Measurements from ENCODE around the gene RXFP4. TPM values are rescaled to one million over a fixed set of nuclear protein-coding genes. Genes with fewer than 3 reads are reported as not detected.

Gene RXFP4
- total RNA-seq, 1 experiment from 2014 or later, result not detected

- peak within 1 kb of the TSS; percentile 79 for H3K27ac ChIP-seq (ENCODE audit: low read length)
- intact Hi-C loops (cut with micrococcal nuclease), result loop anchor here (1.0 to 5.0 kb wide), 3 partner anchors 77 to 187 kb away; partner anchors contain the start of genes GON4L, LAMTOR2 and SYT11
- DNase-seq (peak; percentile 100), ATAC-seq (peak; percentile 76)
- CTCF ChIA-PET, result interaction anchor here (0.7 kb wide), 1 partner anchor 55 kb away, joined by 3 read pairs; no protein-coding TSS in a partner anchor
- BruUV-seq (replicated peaks), result no TSS peak
- H3K9ac ChIP-seq (ENCODE audit: low read length), result peak within 1 kb of the TSS; percentile 97
- H3K79me2 ChIP-seq (ENCODE audit: low read length), result peaks cover 54% of the 10 kb centered on the region
- TF ChIP-seq CTCF (conservative IDR thresholded peaks at IDR 0.05; ENCODE audit: low read depth, low read length) (no peak), EZH2 (IDR thresholded peaks at IDR 0.05; ENCODE audit: low read length, unreplicated experiment) (no peak), EZH2phosphoT487 (IDR thresholded peaks at IDR 0.05; ENCODE audit: borderline replicate concordance, low read length) (no peak)
- peak within 1 kb of the TSS; percentile 80 for H3K4me3 ChIP-seq (ENCODE audit: low read length)
- H3K27me3 ChIP-seq (ENCODE audit: low read length), result no peaks in the 10 kb centered on the region
- H3F3A ChIP-seq (ENCODE audit: low read length, unreplicated experiment), result peaks cover 21% of the 10 kb centered on the region
- H3K4me1 ChIP-seq (ENCODE audit: insufficient read depth, low read length), result peaks cover 40% of the 10 kb centered on the region
- H2AFZ ChIP-seq (ENCODE audit: low read length), result peak within 1 kb of the TSS; percentile 79
- H3K9me3 ChIP-seq (ENCODE audit: low read length), result no peaks in the 10 kb centered on the region
- H4K20me1 ChIP-seq (ENCODE audit: low read length), result peaks cover 32% of the 10 kb centered on the region
- POLR2A ChIA-PET (ENCODE audit: unreplicated experiment), result interaction anchor here (1.4 to 1.5 kb wide), 2 partner anchors 42 to 49 kb away, joined by 6 to 8 read pairs; no protein-coding TSS in a partner anchor
- H3K36me3 ChIP-seq (ENCODE audit: low read depth, low read length), result peaks cover 33% of the 10 kb centered on the region
- H3K4me2 ChIP-seq (ENCODE audit: low read length), result peak within 1 kb of the TSS; percentile 88
- no peaks in the 10 kb centered on the region for H3K9me2 ChIP-seq (replicated peaks; ENCODE audit: low read length)
These were observed 7.1 kb upstream of the RXFP4 start, which contains the start of gene KHDC4 for GRCh38 chr1:155934097-155934935. Gene KHDC4 (minus strand): TSS chr1:155934413. CDS start chr1:155934373, 40 bp downstream.

- H4K20me1 ChIP-seq (ENCODE audit: low read length), result peaks cover 27% of the 10 kb centered on the region
- peak overlapping the region; percentile 97 for H3K9ac ChIP-seq (ENCODE audit: low read length)
- peak overlapping the region; percentile 80 for H3K4me3 ChIP-seq (ENCODE audit: low read length)
- peaks cover 34% of the 10 kb centered on the region for H3K4me1 ChIP-seq (ENCODE audit: insufficient read depth, low read length)
- H3K79me2 ChIP-seq (ENCODE audit: low read length), result peaks cover 48% of the 10 kb centered on the region
- CTCF ChIA-PET, result interaction anchor here (0.6 to 0.7 kb wide), 2 partner anchors 55 to 148 kb away, joined by 3 to 4 read pairs; no protein-coding TSS in a partner anchor
- POLR2A ChIA-PET (ENCODE audit: unreplicated experiment), result interaction anchor here (1.4 kb wide), 1 partner anchor 48 kb away, joined by 8 read pairs; no protein-coding TSS in a partner anchor
- no peaks in the 10 kb centered on the region for H3K27me3 ChIP-seq (ENCODE audit: low read length)
- peaks cover 21% of the 10 kb centered on the region for H3F3A ChIP-seq (ENCODE audit: low read length, unreplicated experiment)
- peaks cover 29% of the 10 kb centered on the region for H3K36me3 ChIP-seq (ENCODE audit: low read depth, low read length)
- peak overlapping the region; percentile 88 for H3K4me2 ChIP-seq (ENCODE audit: low read length)
- TF ChIP-seq EZH2phosphoT487 (IDR thresholded peaks at IDR 0.05; ENCODE audit: borderline replicate concordance, low read length) (no peak), EZH2 (IDR thresholded peaks at IDR 0.05; ENCODE audit: low read length, unreplicated experiment) (no peak), CTCF (conservative IDR thresholded peaks at IDR 0.05; ENCODE audit: low read depth, low read length) (no peak)
- no peaks in the 10 kb centered on the region for H3K9me2 ChIP-seq (replicated peaks; ENCODE audit: low read length)
- H2AFZ ChIP-seq (ENCODE audit: low read length), result peak overlapping the region; percentile 79
- peak overlapping the region; percentile 79 for H3K27ac ChIP-seq (ENCODE audit: low read length)
- ATAC-seq (no peak), DNase-seq (no peak)
- no peaks in the 10 kb centered on the region for H3K9me3 ChIP-seq (ENCODE audit: low read length)
- intact Hi-C loops (cut with micrococcal nuclease), result loop anchor here (1.0 to 5.0 kb wide), 3 partner anchors 78 to 188 kb away; partner anchors contain the start of genes GON4L, LAMTOR2 and SYT11
- BruUV-seq (replicated peaks), result TSS peak; percentile 93
These were observed 6.4 kb upstream of the RXFP4 start for GRCh38 chr1:155934936-155935590.

All from PC-3 (cell line).